Ascending aorta (tissue), 2 donors: Measurements from ENCODE around the gene DCHS1. TPM values are rescaled to one million over a fixed set of nuclear protein-coding genes. Genes with fewer than 3 reads are reported as not detected.

Source experiments
- DNase-seq, 2 donors: peaks; one replicate each; pipeline ENCODE4 v3.0.0-alpha.2; 2019; ENCODE audit warnings: low spot score in 2 of 2
- H3K27ac ChIP-seq, 2 donors: fragments of 200-600 bp; sonication (generic); one replicate each; pipeline ENCODE4 v1.5.1; 2016 to 2017; ENCODE audit warnings: mild to moderate bottlenecking in 1 of 2
- H3K27me3 ChIP-seq: fragments of 200-600 bp; sonication (generic); one replicate; pipeline ENCODE4 v1.5.1; 2017
- H3K36me3 ChIP-seq, 2 donors: fragments of 200-600 bp; sonication (generic); one replicate each; pipeline ENCODE4 v1.5.1; 2016
- H3K4me1 ChIP-seq, 2 donors: fragments of 200-600 bp; sonication (generic); one replicate each; pipeline ENCODE4 v1.5.1; 2016 to 2017; ENCODE audit warnings: mild to moderate bottlenecking in 1 of 2
- H3K4me3 ChIP-seq, 2 donors: fragments of 200-600 bp; sonication (generic); one replicate each; pipeline ENCODE4 v1.5.1; 2016 to 2017; ENCODE audit warnings: mild to moderate bottlenecking in 1 of 2
- H3K9me3 ChIP-seq, 2 donors: fragments of 200-600 bp; sonication (generic); one replicate each; pipeline ENCODE4 v1.5.1; 2016
- intact Hi-C: fragments of 100-400 bp; cut with DNase I; formaldehyde crosslinking; loops from one replicate; pipeline ENCODE4 v1.15.1; 2023
- total RNA-seq: library from RNA; depleted of rRNA; stranded (reverse); fragments of >200 nt; gene quantifications from one replicate; pipeline ENCODE4 v1.1.0, GENCODE V29; 2016
- TF ChIP-seq, protein P1 (sequence below), 3 experiments: fragments of 200-600 bp in 2 of 3; fragments of 450-650 bp in 1 of 3; sonication (generic) in 2 of 3; IDR thresholded peaks; one replicate each; pipeline ENCODE4 v1.5.1; 2016 to 2019; ENCODE audit warnings: antibody characterized with exemption in 3 of 3, mild to moderate bottlenecking in 1 of 3, moderate library complexity in 1 of 3

Gene DCHS1
- total RNA-seq, 1 donor from 2014 or later = 58.0 TPM

DNA sequence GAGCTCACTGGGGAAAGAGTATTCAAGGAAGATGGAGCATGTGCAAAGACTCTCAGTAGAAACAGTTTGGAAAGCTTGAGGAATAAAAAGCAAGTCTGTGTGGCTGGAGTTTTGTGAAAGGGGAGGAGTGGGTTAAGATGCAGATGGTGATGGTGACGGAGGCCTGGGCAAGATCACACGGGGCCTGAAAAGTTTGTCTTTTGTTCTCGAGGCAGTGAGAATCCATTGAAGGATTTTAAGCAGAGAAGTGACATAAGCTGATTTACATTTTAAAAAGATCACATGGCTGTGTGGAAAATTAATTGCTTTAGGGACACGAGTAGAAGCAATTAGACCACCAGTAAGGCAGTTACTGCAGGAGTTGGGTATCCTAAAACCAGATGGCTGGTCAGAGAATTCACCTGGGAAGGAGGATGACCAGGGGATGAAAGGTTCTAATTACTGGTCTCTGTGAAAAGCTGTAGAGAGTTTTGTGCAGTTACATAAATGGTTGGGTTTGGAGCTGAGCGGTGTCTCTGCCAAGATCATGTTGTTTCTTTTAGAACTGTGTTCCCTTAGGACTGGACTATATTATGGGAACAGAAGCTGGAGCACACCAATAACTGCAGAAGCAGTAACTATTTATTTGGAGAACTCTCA lies 59.3 kb downstream of the DCHS1 start:
- H3K27me3 ChIP-seq = no peaks in the 10 kb centered on the region
- no peak for DNase-seq
- no peak overlapping the region for H3K4me3 ChIP-seq
- H3K27ac ChIP-seq = peak overlapping the region; percentile 4 to 18
- H3K9me3 ChIP-seq = no peaks in the 10 kb centered on the region
- H3K4me1 ChIP-seq = peaks cover 0 to 14% of the 10 kb centered on the region in 2 donors
- TF ChIP-seq, protein P1, sequence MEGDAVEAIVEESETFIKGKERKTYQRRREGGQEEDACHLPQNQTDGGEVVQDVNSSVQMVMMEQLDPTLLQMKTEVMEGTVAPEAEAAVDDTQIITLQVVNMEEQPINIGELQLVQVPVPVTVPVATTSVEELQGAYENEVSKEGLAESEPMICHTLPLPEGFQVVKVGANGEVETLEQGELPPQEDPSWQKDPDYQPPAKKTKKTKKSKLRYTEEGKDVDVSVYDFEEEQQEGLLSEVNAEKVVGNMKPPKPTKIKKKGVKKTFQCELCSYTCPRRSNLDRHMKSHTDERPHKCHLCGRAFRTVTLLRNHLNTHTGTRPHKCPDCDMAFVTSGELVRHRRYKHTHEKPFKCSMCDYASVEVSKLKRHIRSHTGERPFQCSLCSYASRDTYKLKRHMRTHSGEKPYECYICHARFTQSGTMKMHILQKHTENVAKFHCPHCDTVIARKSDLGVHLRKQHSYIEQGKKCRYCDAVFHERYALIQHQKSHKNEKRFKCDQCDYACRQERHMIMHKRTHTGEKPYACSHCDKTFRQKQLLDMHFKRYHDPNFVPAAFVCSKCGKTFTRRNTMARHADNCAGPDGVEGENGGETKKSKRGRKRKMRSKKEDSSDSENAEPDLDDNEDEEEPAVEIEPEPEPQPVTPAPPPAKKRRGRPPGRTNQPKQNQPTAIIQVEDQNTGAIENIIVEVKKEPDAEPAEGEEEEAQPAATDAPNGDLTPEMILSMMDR (IDR thresholded peaks at IDR 0.05) = no peak
- intact Hi-C loops = no loop called here
- H3K36me3 ChIP-seq = peaks cover 30 to 70% of the 10 kb centered on the region in 2 donors

DNA sequence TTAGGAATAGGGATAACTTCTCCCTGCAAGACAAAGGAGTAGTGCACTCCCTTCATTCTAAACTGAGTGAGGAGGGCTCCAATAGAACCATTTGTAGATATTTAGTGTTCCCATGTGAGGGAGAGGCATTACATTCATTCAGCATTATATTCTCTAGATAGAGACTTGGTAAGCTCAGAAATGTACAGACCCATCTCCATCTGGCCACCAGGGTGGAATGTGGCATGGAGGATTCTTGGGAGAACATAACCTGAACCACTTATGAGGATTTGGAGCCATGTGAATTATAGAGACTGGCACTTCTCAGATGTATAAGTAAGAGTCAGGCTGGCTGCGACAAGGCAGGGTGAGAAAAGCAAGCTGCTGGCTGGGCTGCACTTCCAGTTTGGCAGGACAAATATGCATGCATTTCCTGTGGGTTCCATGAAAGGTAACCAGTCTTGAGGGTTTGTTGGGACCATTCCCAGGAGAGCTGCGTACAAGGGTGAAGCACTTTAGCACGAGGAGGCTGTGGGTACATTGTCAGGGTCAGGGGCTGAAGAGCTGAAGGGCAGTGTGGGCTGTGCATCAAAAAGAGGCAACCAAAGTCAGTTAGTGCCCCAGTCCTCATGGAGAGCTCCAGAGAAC lies 61.4 kb downstream of the DCHS1 start:
- Histone ChIP-seq H3K4me1 (peaks cover 0 to 12% of the 10 kb centered on the region in 2 donors), H3K4me3 (no peak overlapping the region), H3K36me3 (peaks cover 9 to 50% of the 10 kb centered on the region in 2 donors), H3K27me3 (no peaks in the 10 kb centered on the region), H3K27ac (no peak overlapping the region), H3K9me3 (no peaks in the 10 kb centered on the region)
- TF ChIP-seq, protein P1 (IDR thresholded peaks at IDR 0.05) = no peak
- DNase-seq = no peak
- intact Hi-C loops = no loop called here

DNA sequence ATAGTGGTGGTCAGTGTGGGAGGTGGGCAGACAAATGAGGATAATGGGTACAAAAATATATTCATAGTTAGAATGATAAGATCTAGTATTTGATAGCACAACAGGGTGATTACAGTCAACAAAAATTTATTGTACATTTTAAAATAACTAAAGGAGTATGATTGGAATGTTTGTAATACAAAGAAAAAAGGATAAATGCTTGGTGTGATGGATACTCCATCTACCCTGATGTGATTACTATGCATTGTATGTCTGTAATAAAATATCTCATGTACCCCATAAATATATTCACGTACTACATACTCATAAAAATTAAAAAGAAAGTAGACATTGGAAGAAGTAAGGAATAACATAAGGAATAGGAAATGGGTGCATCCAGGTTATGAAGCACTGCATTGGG lies 67.6 kb downstream of the DCHS1 start:
- H3K36me3 ChIP-seq = peaks cover 4 to 11% of the 10 kb centered on the region in 2 donors
- H3K27me3 ChIP-seq = no peaks in the 10 kb centered on the region
- TF ChIP-seq, protein P1 (IDR thresholded peaks at IDR 0.05) = no peak
- intact Hi-C loops = no loop called here
- H3K4me3 ChIP-seq = no peak overlapping the region
- no peak overlapping the region for H3K27ac ChIP-seq
- H3K4me1 ChIP-seq = peaks cover 0 to 3% of the 10 kb centered on the region in 2 donors
- no peak for DNase-seq
- H3K9me3 ChIP-seq = peaks cover 0 to 16% of the 10 kb centered on the region in 2 donors

DNA sequence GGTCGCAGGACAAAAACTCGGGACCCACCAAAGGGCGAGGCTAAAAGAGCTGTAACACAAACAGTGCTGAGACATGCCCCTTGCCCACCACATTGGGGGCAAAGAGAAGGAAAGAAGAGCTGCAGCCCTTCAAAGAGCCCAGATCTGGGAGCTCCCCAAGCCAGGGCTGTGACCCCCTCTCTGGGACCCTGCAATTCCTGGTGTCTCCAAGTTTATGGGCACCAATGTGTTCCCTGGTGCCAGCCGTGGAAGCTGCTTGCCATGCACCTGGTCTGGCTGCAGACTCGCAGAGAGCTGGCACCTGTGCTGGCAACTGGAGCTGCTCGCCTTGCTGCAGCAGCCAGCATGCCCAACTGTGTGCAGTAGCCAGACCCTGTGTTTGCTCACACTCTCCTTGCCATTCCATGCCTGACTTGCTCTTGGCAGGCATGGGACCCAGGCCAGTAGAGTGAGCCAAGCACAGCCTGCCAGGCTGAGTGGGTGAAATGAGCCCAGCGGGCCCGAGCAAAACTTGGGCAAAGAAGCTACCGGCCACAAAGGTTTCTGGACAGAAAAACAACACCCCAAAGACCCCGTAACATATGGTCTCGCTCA lies 68.2 kb downstream of the DCHS1 start:
- Histone ChIP-seq H3K27ac (no peak overlapping the region), H3K4me1 (peaks cover 0 to 3% of the 10 kb centered on the region in 2 donors), H3K9me3 (peaks cover 0 to 19% of the 10 kb centered on the region in 2 donors), H3K27me3 (no peaks in the 10 kb centered on the region), H3K36me3 (peaks cover 3 to 8% of the 10 kb centered on the region in 2 donors), H3K4me3 (no peak overlapping the region)
- DNase-seq = no peak
- intact Hi-C loops = no loop called here
- TF ChIP-seq, protein P1 (IDR thresholded peaks at IDR 0.05) = no peak

DNA sequence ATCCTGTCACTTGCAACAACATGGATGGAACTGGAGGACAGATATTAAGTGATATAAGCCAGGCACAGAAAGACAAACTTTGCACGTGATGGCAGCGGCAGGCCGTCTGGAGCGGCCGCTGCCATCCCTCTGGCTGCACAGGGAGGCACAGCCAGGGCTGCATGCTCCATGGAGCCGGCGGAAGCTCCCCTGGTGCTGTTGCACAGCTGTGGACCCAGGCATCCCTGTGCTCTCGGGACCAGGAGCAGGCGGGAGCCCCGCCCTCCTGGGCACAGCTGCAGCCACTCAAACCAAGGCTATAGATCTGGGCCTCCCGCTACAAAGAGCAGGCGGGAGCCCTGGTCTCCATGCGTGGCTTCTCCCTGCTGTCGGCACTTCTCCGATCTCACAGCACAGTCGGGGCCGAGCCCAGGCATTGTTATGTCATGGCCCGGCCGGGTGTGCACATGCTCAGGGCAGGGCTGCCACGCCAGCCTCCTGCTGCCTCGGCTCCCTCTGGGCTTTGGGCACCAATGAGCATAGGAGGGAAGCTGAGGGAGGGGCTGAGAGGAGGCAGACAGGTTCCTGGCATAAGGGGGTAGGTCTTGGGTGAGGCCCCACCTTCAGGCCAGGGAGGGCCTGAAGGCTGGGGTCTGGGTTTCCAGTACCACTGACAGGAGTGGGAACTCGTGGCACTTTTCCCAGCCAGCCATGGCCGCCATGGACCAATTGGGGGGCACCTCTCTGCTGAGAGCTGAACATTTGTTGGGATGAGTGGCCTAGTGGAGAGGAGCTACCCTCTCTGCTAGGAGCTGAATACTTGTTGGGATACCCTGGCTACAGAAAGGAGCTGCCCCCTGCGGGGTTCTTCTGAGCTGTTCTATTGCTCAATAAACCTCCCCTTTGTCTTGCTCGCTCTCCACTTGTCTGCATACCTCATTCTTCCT lies 68.9 kb downstream of the DCHS1 start:
- Histone ChIP-seq H3K27ac (no peak overlapping the region), H3K36me3 (peaks cover 0 to 2% of the 10 kb centered on the region in 2 donors), H3K4me1 (peaks cover 0 to 3% of the 10 kb centered on the region in 2 donors), H3K27me3 (no peaks in the 10 kb centered on the region), H3K4me3 (no peak overlapping the region), H3K9me3 (peaks cover 0 to 19% of the 10 kb centered on the region in 2 donors)
- no peak for DNase-seq
- intact Hi-C loops = no loop called here
- TF ChIP-seq, protein P1 (IDR thresholded peaks at IDR 0.05) = no peak
